ENCODE data around the gene MAST2.

GRCh38 chr1:46004492-46004891 is 201.1 kb downstream of the MAST2 start:
- TF ChIP-seq, protein P1, sequence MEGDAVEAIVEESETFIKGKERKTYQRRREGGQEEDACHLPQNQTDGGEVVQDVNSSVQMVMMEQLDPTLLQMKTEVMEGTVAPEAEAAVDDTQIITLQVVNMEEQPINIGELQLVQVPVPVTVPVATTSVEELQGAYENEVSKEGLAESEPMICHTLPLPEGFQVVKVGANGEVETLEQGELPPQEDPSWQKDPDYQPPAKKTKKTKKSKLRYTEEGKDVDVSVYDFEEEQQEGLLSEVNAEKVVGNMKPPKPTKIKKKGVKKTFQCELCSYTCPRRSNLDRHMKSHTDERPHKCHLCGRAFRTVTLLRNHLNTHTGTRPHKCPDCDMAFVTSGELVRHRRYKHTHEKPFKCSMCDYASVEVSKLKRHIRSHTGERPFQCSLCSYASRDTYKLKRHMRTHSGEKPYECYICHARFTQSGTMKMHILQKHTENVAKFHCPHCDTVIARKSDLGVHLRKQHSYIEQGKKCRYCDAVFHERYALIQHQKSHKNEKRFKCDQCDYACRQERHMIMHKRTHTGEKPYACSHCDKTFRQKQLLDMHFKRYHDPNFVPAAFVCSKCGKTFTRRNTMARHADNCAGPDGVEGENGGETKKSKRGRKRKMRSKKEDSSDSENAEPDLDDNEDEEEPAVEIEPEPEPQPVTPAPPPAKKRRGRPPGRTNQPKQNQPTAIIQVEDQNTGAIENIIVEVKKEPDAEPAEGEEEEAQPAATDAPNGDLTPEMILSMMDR (IDR thresholded peaks at IDR 0.05 in 2 of 3, conservative IDR thresholded peaks at IDR 0.05 in 1 of 3; ENCODE audit: borderline replicate concordance in 1 of 3, insufficient read depth in 1 of 3, low read depth in 2 of 3, low read length in 2 of 3): no peak
- TF ChIP-seq POLR2A (IDR thresholded peaks at IDR 0.05; ENCODE audit: borderline replicate concordance, extremely low read depth, insufficient read depth, insufficient read length) (no peak), EZH2 (IDR thresholded peaks at IDR 0.05) (no peak), EZH2phosphoT487 (IDR thresholded peaks at IDR 0.05; ENCODE audit: borderline replicate concordance) (no peak), ELF1 (IDR thresholded peaks at IDR 0.05; ENCODE audit: borderline replicate concordance, low read depth) (no peak), EGR1 (IDR thresholded peaks at IDR 0.05; ENCODE audit: low read depth) (no peak), YY1 (IDR thresholded peaks at IDR 0.05; ENCODE audit: extremely low read depth, insufficient replicate concordance, low read depth, low read length) (no peak)
